Dedifferentiated amniotic fluid mesenchymal stem cell (primary cell): ENCODE measurements around the gene ENTR1.

Source experiments
- DNase-seq: peaks from one replicate; pipeline ENCODE4 v3.0.0-alpha.2; 2016; ENCODE audit errors: extremely low spot score

ENTR1 gene

DNA sequence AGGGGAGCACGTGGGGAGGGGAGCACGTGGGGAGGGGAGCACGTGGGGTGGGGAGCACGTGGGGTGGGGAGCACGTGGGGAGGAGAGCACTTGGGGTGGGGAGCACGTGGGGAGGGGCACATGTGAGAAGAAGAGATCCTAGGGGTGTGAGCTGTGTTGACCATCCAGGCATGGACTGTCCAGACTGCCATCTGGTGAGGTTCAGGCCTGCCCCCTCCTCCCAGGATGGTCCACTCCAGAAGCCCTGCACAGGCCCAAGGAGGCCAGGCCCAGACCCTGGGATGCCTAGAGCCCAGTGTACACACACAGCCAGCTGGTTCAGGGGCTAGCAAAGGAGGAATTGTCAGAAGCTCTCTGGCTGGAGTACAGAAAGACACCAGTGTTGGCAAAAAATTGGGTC, 12.8 kb downstream of the ENTR1 start:
- DNase-seq, result no peak

DNA sequence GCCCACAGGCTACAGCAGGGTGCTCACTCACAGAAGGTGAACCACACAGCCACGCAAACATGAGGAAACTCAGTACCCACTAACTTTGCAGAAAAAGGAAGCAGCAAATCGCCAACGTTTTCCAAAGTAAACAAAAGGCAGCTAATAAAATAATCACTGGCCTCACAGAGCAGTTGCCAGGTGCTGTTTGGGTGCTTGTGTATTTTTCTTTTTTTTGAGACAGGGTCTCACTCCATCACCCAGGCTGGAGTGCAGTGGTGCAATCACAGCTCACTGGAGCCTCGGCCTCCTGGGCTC, 14.2 kb downstream of the ENTR1 start:
- DNase-seq, result no peak

DNA sequence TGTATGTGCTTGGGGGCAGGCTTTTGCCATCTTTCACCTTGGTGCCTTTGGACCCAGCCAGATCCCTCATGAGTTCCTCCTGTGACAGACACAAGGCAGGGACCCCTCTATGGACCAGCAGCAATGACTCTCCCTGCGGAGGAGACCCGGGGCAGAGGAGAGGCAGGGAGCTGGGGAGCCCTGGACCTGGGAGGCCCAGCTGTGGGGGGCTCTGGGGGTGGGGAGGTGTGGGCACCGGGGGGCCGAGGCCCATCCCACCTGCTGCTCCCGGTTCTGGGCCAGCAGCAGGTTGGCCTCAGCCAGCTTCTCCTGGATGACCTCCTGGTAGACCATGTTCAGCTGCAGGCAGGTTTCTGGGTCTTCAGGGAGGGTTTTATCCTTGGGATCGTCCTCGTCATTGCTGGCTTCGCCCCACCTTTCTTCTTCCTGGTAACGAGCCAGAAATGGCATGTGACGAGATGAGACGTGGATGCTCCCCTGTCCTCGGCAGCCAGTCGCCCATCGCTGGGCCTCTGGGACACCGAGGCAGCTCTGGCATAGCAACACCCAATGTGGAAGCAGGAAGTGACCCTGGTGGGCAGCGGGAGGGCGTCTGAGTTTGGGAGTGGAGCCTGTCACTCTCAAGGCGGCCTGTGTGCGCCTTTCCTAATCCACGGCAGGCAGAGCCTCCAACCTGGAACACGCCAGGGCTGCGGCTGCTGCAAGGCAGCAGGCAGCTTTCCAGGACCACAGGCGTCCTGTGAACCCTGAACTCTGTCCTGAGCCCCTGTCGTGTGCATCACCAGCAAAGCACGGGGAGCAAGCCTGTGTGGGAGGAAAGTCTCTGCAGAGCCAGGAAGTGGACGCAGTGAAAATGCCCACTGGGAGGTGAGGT, 14.8 kb downstream of the ENTR1 start:
- no peak for DNase-seq

GRCh38 chr9:136395020-136395340, 15.4 kb downstream of the ENTR1 start:
- DNase-seq, result no peak

DNA sequence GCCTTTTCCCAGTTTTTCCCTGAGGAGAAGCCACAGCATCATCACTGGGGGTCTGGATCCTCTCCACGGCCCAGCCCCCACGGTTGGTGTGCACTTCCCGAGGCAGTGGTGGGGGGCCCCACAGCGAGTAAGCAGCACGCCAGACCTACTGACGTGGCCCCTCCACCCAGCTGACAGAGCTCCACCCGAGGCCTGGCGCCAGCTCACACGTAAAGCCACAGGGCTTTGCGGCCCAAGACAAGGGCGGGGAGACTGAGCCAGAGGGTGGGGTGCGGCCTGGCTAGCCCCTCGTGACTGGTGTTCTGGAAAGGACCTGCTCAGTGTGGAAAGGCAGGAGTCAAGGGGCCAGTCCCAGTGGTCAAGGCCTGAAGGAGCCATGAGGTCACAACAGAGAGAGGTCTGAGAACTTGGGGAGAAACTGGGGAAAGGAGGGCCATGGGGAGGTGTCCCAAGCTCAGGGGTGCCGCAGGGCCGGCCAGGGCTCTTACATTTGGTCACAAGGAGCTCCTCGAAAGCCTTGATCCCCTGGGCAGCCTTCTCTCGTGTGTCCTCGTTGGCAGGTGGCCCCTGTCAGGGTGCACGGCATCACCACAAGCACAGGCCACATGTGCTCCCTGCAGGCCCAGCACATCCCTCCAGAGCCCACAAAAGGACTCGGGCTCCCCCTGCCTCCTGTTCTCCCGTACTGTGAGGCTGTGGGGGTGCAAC, 15.9 kb downstream of the ENTR1 start:
- no peak for DNase-seq

DNA sequence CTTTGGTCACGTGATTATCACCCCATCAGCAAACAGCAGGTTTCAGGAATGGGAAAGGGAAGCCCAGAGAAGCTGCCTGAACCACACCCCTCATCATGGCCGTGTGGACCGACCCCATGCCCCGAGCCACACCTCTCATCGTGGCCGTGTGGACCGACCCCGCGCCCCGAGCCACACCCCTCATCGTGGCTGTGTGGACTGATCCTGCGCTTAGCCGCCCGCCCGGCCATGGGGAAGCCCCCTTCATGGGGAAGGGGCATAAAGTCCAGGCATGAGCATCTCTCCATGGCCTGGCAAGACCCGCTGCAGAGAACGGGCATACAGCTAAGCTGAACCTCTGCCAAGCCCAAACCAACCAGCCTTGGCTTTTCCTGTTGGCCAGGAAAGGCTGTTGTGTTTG, 16.9 kb downstream of the ENTR1 start:
- no peak for DNase-seq

DNA sequence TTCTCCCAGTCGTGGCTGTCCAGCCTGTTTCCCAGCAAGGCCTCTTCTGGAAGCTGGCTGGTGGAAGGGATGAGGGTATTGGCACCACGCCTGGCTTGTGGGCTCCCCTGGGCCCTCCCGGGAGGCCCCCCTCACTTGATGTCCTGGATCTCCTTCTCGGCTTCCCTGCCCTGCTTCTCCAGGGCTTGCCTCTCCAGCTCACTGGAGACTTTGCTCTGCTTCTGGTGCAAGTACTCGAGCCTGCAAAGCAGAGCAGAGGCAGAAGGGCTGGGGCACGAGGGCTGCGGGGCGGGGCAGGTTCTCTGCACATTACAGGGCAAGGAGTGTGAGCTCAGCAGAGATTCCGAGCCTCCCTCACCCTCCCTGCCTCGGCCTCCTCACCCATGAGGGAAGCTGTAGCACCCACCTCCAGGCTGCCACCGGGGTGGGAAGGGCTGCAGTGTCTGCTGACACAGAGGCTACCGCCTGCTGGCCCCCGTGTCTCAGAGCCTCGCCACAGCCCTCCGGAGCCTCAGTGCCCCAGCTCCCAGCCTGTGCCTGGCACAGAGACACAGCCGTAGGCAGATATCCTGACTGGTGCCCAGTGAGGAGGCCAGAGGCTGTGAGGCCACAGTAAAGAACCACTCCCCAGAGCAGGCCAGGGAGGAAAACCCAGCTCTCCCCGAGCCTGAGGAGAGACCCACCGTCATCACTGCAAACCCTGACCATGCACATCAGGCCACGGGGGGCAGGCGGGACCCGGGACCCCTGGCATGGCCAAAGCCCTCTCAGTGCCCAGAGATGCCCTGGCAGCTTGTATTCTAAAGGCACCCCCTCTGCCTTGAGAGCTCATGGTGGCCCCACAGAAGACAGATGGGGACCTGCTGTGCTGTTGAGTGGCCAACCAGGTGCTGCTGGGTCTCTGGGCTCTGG, 17.6 kb downstream of the ENTR1 start:
- no peak for DNase-seq

DNA sequence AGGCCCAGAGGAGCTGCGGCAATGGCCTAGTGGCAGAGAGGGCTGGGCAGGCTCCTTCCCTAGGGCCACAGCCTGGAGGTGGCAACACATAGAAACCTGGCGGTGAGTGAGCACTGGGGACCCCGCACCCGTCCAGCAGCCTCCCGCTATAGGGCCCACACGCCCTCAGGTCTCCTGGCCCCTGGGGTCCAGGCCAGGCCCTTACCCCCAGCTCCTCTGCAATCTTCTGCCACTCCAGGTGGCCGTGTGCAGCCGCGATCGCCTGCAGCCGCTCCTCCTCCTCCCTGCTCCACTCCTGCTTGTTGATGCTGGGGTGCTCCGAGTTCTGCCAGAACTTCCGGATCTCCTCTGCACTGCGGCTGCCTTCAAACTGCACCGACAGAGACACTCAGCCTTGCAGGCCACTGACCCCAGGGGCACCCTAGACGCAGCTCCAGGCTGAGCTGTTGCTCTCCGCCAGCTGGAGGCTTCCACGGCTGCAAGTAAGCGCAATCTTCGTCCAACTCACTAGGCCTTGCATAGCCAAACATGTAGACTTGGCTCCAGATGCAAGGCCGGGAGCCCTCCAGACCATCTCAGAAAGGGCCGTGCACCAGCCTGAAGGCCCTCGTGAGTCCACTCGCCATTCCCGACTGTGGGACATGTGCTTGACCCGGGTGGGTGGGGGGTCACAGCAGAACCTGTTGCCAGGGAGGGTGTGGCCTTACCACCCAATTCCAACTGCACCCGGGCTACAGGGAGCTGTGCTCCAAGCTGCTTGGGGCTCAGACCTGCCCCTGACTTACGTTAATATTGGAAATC, 18.5 kb downstream of the ENTR1 start:
- no peak for DNase-seq

- no peak for DNase-seq
These were observed 21.0 kb downstream of the ENTR1 start for GRCh38 chr9:136389396-136389795.

- no peak for DNase-seq
These were observed 23.2 kb downstream of the ENTR1 start for GRCh38 chr9:136387217-136387616.

DNA sequence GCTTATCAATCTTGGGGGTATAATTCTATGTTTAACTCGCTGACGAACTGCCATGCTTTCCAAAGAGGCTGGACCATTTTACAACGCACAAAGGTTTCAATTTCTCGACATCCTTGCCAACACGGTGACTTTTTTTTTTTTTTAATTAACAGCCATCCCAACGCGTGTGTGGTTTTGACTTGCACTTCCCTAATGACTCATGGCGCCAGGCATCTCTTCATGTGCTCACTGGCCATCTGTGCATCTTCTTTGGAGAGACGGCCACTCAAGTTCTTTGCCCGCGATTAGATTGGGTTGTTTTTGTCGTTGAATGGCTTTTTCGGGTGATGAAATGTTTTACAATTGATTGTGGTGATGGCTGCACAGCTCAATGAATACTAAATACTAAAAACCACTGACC, 24.4 kb downstream of the ENTR1 start:
- DNase-seq, result no peak

DNA sequence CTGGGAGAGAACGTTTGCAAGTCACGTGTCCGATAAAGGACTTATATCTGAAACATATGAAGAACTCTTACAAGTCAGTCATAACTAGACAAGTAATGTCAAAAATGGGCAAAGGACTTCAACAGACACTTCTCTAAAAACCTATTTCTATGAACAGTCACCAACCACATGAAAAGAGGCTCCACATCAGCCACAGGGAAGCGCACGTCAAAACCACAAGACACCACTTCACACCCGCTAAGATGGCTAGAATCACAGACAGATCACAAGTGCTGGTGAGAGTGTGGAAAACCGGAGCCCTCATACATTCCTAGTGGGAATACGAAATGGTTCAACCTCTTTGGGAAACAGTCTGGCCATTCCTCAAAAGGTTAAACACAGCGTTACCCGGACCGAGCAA, 25.4 kb downstream of the ENTR1 start:
- no peak for DNase-seq

DNA sequence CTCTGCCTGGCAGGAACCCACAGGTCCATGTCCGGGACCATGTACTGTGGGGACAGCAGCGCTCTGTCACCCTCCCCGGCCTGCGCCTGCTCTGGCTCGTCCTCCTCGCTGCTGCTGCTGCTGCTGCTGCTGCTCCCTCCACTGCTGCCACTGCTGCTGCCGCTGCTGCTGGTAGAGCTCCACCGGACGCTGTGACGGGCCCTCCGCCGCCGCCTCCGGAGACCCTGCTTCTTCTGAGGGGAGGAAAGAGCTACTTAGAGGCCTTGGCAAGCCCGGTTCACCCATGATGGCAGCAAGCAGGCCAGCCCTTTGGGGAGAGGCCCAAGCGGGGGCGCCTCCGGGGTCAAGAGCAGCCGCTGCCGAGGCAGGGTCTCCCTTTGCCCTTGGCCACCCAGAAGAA, 27.0 kb downstream of the ENTR1 start:
- DNase-seq, result no peak

DNA sequence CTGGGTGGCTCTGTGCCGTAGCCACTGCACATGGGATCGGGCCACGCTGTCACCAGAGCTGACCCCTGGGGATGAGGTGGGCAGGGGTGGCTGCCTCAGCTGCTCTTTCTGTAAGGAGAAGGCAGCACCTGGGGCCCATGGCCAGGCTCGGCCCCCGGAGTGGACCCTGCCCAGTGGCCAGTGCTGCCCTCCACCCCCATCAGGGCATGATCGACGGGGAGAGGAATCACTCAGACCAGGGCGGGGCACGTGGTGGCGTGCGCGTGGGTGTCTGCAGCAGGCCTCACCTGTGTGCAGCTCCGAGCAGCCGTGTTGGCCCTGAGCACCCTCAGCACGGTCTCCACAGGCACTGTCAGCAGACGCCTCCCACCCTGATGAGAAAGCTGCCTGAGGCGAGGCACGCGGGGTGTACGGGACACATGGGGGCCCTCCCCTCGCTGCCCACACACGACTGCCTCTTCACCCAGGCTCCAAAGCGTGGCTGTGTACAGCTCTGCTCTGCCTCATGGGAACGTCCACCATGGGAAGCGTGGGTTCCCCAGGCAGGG, 28.4 kb downstream of the ENTR1 start:
- no peak for DNase-seq

DNA sequence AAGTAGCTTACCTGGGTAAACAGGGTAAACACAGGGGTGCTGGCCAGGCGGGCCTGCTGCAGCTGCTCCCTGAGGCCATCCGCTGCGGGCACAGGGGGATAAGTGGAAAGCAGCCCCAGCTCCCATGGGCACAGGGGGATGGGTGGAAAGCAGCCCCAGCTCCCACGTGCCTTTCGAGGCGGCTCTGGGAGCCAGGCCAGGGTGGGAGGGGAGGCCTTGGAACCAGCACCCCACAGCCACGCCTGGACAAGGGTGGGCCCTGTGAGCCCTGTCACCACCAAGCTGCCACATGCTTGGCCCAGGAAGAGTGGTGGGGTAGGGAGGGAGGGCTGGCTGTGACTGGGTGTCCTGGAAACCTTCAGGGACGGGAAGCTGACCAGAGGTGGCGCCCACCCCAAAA, 29.1 kb downstream of the ENTR1 start:
- DNase-seq, result no peak

DNA sequence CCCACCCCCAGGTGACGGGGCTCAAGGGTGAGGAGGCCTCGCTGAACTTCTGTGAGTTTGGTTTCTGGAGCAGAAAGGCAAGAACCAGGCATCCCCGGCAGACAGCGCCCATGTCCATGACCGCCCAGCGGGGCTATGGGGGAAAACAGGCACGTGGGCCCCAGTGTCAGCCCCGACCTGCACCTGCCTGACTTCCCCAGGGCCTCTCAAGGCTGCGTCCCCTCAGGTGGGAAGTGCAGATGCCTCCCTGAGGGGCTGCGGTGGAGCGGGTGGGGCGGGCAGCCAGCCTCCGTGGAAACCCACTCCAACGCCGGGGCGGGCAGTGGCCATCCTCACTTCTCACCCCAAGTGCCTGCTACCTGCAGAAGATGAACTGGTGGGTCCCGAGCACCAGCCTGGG, 30.0 kb downstream of the ENTR1 start:
- DNase-seq, result no peak

GRCh38 chr9:136379891-136380290, 30.5 kb downstream of the ENTR1 start:
- no peak for DNase-seq

DNA sequence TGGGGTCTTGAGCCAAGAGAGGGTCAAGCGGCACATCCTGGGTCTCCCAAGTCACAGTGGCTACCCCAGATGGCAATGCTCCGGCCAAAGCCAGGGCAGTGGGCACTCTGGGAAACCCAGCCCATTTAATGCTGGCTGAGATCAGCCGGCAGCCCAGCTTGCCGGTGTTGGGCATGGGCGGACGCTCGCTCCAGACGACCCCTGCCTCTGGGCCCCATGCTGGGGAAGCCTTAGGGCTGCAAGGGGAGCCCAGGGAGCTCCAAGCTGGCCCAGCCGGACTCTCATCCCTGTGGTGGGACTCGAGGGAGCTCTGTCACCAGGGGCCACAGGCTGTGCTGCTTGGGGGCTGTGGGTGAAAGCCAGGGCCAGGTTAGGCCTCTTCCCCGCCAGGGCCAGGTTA, 31.0 kb downstream of the ENTR1 start:
- no peak for DNase-seq

GRCh38 chr9:136379003-136379287, 31.5 kb downstream of the ENTR1 start:
- DNase-seq, result no peak

DNA sequence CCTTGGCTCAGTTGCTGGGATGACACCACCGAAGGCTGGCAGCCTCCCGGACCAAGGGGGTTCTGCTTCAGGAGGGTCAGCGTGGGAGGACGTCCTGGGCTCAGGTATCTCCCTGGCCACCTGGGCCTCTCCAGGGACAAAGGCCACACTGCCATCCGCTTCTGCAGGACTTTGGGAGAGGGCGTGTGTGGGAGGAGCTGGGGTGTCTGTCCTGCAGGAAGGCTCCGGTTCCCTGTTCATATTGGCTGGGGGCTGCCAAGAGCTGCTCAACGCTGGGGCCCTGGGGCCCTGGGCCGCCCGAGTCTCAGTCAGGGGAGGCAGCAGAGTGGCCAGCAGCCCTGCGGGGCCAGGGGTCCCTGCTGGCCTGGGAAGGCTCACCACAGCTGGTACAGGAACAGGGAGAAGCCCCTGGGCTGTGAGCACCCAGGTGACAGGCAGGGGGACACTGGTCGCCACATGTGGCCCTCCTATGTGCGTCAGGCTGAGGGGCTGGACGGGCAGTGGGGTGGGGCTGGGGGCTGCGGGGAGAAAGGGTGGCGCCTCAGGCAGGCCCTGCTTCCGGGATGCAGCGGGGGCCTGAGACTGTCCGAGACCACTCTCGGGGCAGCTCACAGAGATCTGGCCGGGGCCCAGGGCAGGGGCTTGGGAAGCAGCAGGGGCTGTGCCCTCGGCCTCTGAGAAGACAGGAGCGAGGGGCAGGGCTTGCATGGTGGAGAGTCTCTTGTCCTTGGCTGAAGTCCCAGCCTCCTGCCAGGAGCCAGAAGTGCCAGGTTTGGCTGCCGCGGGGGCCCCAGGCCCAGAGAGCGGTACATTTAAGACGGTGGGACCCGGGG, 32.0 kb downstream of the ENTR1 start:
- no peak for DNase-seq
